HG03558 (cell line): ENCODE results near the gene NLRP6.
A peak's percentile ranks its signal among the peaks of the same experiment; 100 is the strongest.
"Not testable (repeated sequence)": the region's sequence is repeated elsewhere in the genome, so short reads cannot be mapped to it uniquely, and the experiment has no call there.

ENCODE experiments used
- ATAC-seq: cut with Tn5 transposase; IDR thresholded peaks from one replicate; pipeline ENCODE4 v1.9.1; 2021; ENCODE audit warnings: moderate number of reproducible peaks; ENCODE audit not compliant: unreplicated experiment; ENCODE audit errors: extremely low read depth

NLRP6 gene

DNA sequence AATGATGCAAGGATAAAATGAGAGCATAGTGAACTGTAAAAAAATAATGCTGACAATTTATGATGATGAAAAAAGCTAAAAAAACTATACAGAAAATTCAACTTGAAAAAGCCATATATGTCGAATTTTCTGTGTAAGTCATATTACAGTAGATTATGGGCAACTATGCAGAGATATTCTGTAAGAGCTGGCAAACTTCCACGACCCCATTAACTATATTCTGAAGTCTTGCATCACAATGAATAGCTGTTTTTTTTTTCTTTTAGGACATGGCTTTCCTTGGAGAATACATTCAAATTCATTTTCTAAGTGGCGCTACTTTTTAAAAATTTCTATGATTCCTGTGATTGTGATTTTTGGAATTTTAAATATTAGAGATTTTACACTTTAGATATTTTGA is 23.0 kb upstream of the NLRP6 start:
- ATAC-seq, result no peak

DNA sequence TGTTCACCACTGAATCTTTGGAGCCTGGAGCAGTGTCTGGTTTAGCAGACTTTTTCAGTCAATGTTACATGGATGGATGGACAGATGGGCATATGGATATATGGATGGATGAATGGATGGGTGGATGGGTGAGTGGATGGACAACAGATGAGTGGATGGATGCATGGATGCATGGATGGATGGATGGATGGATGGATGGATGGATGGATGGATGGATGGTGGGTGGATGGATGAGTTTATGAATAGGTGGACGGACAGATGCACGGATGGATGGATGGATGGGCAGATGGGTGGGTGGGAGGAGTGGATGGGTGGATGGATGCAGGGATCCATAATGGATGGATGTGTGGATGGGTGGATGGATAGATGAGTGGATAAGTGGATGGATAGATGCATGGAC is 22.4 kb upstream of the NLRP6 start:
- ATAC-seq, result no peak

DNA sequence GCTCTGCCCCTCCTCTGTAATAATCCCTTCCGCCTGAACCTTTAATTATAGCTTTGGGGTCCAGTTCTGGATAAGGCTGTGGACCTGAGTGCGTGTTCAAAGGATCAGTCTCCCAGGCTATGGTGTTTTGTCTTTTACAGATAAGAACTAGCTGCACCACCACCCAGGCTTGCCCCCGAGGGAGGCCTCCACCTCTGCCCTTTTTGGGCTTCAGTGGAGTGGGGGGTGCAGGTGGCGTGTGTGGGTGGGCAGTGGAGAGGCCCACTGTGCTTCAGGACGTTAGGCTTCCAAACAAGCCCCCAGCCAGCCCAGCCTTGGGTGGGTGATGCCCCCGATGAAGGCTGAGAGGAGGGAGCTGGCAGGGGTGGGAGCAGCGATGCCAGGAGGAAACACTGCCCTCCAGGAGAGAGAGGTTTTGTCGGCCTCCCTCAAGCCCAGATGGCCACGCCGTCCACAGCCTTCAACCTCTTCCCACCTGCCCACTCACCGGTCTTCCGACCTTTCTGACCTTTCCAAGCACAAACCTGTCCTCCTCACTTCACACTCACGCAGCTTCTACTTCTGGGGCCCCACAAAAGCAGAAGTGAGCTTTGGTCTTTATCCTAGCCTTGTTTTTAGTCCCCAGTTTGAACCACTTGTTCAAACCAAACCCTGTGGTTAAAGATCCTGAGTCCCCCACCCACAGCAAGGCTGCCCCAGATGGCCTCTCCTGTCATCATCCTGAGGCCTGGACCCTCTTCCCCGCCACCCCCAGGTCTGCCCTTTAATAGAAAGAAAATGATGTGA is 21.1 kb upstream of the NLRP6 start:
- ATAC-seq, result no peak

DNA sequence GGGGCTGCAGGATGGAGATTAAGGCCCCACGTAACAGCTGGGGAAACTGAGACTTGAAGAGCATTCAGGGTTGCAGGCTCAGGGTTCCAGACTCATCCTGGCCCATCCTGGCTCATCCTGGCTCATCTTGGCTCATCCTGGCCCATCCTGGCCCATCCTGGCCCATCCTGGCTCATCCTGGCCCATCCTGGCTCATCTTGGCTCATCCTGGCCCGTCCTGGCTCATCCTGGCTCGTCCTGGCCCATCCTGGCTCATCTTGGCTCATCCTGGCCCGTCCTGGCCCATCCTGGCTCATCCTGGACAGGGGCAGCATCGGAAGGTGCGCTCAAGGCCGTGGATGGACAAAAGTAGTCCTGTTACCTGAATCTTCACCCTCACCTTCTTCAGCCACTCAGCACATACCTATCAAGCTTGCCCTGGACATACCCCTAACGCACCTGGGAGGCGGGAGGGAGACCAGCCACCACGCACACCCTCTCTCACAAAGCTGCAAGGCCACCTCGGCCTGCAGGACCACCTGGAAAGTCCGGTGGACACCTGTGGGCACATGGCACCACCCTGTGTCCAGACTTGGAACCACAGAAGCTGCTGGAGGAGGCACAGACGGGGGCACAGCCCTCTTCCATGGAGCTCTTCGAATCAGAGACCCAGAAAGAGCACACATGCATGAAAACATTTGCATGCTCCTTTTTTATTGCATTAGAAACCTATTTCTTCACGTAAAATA is 20.3 kb upstream of the NLRP6 start:
- ATAC-seq, result no peak

DNA sequence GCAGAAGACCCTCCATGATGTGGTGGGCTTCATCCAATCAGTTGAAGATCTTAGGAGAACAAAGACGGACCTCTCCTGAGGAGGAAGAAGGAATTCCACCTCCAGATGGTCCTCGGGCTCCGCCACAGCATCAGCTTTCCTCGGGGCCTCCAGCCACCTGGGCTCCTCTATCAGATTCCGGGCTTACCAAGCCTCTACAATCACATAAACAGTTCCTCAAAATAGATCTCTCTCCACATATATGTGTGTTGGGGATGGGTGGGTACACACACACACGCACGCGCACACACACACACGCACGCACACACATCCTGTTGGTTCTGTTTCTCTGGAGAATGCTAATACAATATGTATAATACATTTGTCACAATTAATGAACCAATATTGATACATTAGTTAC is 18.8 kb upstream of the NLRP6 start:
- ATAC-seq, result no peak

DNA sequence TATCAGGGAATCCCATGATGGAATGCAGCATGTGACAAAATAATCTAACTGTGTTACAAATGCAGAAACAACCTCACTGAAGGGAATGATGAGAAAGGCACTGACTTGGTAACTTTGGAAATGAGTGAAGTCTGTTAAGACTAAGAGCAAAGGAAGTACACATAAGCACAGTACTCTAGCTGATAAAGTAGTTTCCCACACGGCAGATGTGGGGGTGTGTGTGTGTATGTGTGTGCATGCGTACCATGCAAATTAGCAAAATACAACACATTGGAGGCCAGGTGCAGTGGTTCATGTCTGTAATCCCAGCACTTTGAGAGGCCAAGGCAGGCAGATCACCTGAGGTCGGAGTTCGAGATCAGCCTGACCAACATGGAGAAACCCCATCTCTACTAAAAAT is 16.6 kb upstream of the NLRP6 start:
- ATAC-seq, result no peak

DNA sequence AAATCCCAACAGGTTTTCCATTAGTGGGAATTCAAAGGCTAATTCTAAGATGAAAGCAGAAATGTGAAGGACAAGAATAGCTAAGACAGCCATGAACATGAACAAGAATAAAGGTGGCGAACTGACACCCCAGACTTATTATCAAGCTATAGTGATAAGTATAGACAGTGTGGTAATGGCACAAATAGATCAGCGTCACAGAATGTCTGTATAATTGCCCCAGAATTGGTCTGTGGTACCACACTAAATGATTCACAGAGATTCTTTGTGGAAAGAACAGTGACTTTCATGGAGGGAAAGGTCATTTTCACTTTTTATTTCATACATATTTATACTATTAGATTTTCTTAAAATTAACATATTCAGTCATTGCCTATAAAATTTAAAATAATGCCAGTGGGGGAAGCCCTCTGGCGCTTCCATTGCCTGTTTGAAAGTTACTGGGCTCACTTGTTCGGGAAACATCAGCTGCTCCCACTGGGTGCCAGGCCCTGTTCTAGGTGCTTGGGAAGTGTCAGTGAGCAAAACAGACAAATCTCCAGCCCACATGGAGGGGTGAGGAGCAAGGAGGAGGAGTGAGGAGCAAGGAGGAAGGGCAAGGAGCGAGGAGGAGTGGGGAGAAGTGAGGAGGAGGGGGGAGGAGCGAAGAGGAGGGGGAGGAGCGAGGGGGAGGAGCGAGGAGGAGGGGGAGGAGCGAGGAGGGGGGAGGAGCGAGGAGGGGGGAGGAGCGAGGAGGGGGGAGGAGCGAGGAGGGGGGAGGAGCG is 11.3 kb upstream of the NLRP6 start:
- no peak for ATAC-seq

DNA sequence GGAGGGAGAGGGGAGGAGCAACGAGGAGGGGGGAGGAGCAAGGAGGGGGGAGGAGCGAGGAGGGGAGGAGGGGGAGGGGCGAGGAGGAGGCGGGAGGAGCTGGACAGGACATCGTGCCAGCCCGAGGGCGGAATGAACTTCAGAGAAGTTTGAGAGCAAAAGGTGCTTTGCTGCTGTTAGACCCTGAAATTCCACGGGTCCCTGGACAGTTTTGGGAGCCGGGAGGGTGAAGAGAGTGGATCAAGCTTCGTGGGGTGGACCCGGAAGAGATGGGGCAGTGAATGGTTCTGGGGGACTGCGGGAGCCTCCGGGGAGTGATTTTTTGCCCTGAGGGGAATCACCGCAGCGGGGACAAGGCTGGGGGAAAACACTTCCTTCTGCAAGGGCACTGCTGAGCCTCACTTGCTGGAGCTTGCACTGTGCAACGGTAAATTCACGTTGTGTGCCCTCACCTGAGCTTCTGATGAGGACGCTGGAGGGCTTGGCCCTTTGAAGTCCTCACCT is 10.7 kb upstream of the NLRP6 start:
- no peak for ATAC-seq

DNA sequence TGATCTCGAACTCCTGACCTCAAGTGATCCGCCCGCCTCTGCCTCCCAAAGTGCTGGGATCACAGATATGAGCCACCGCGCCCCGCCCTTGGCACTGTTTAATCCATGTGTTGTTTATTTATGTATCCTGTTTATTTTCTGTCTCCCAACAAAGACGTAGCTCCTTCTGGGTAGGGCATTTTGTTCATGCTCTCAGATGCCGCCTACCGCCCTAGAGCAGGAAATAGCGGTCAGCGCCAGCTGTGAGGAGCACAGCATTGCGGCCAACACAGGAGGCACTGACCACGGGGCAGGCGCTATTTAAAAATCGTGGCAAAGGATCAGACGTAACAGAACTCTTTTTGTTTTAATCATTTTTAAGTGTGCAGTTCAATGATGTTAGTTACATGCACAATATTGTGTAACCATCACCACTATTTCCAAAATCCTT is 9.5 kb upstream of the NLRP6 start:
- ATAC-seq, result not testable (repeated sequence)

DNA sequence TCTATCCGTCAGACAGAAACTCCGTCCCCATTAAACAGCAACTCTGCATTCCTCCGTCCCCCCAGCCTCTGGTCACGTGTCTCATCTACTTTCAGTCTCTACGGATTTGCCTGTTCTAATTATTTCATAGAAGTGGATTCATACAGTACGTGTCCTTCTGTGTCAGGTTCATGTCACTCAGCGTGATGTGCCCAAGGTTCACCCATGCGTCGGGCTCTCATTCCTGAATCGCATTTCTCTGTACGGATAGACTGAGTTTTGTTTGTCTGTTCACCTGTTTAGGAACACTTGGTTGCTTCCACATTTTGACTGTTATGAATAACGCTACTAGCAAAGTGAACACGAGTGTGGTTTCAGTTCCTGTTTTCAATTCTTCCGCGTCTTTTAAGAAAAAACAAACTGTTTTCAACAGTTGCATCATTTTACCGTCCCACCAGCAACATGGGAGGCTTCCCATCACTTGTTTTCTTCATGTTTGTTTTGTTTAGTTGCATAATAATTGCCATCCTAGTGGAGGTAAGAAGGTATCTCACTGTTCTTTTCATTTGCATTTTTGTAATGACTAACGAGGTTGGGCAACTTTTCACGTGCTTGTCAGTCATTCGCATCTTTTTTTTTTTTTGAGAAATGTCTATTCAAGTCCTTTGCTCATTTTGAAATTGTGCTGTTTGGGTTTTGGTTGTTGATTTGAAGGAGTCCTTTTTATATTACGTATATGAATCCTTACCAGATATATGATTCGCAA is 8.9 kb upstream of the NLRP6 start:
- ATAC-seq, result peak; percentile 60

DNA sequence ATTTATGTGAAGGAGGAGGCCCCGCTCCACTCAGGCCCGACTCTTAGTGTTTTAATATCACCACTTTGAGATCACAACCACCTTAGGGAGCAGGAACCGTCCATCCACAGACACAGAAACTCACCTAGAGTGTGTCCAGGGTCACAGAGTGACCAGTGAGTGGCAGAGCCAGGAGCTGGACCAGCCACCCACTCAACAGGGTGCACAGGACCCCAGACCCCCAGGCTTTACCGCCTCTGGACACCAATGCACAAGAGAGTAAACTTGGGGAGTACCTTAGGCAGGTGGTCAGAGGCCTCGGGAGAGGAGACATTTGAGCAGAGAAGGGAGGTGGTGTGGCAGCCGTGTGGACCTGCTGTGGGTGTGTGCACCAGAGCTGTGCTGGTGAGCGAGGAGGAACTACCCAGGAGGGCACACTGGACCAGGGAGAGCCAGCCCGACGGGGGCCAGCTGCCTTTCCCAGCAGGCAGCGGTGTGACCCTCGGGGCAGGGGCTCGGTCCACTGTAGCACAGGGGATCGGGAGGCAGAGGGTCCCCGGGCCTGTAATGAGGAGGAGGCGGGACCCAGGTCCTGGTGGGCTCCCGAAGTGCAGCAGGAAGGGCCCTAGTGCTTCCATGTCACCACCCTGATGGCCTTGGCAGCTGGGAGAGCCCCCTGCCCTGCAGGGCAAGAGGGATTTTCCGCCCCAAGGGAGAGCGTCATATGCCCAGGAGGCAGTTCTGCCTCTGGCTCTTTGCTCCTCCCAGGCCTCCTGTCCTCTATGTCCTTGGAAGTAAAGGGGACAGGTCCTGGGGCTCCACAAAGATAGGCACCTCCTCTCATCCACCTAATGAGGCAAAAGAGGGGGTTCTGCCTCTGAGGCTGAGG is 7.5 kb upstream of the NLRP6 start:
- ATAC-seq, result no peak

DNA sequence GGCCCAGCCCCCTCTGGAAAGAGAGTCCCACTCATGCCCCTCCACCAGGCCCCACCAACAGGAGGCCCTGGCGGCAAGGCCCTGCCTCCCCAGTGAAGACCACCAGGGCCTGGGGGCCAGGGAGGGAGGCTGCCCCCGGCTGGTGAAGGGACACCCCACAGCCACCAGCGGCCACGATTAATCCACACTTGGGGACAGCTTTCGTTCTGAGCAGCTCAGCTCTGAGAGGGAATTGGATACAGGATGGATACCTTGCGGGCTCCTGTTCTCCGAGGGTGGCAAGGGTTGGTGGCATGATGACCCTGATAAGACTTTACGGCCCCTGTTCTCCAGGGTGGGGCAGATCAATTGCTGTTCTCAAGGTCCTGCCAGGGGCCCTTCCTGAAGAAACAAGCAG is 6.9 kb upstream of the NLRP6 start:
- no peak for ATAC-seq

DNA sequence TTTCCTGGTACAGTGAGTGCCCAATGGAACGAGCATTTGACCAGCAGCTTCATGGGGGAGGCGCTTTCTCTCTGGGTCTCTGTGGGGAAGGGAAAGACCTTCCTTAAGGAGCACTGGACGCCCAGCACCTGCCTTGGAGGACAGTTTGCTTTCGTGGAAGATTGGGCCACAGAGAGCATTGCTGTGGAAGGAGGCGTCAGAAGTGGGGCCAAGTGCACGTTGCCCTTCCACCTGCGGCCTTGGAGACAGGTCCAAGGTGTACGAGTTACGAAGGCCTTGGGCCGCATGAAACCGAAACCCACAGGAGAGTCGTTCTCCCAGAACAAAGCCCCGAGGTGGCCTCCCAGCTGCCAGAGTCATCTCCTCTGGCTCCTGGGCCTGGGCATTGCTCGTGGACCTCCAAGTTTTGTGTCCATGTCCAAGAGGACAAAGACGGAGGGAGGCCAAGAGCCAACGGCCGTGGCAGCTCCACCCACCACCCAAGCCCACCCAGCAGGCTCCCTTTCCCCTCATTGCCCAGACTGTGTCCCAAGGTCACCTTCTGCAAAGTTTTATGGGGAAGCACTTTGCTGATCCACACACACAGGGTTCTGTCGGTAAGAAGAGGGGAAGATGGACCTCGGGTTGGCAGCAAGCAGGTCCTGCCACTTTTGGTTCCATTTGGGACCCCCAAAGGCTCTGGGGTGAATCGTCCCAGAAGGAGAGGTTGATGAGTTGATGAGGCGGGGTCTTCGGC is 5.8 kb upstream of the NLRP6 start:
- ATAC-seq, result no peak

DNA sequence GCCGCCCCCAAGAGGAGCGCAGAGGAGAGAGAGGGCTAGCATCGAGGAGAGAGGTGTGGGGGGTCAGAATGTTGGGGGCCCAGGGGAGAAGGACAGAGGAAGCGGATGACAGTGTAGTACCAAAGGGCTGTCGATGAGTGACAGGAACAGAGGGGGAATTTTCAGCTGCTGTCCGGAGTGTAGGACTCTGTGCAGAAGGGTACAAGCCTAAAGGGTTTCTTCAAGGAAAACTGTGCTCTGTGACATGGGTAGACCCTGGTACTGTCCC is 5.3 kb upstream of the NLRP6 start:
- no peak for ATAC-seq

DNA sequence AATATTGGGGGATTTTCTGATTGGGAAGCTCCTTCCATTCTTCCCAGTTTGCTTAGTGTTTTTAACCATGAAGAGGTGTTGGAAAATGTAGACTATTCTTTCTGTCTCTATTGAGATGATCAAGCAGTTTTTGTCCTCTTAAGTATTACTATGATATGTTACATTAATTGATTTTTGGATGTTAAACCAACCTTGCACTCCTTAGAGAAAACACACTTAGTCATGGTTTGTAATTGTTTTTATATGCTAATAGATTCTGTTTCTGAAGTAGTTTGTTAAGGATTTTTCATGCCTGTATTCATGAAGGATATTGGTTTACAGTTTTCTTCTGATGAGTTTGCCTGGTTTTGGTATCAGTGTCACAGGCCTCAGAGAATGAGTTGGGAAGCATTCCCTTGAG is 2.0 kb upstream of the NLRP6 start:
- no peak for ATAC-seq

DNA sequence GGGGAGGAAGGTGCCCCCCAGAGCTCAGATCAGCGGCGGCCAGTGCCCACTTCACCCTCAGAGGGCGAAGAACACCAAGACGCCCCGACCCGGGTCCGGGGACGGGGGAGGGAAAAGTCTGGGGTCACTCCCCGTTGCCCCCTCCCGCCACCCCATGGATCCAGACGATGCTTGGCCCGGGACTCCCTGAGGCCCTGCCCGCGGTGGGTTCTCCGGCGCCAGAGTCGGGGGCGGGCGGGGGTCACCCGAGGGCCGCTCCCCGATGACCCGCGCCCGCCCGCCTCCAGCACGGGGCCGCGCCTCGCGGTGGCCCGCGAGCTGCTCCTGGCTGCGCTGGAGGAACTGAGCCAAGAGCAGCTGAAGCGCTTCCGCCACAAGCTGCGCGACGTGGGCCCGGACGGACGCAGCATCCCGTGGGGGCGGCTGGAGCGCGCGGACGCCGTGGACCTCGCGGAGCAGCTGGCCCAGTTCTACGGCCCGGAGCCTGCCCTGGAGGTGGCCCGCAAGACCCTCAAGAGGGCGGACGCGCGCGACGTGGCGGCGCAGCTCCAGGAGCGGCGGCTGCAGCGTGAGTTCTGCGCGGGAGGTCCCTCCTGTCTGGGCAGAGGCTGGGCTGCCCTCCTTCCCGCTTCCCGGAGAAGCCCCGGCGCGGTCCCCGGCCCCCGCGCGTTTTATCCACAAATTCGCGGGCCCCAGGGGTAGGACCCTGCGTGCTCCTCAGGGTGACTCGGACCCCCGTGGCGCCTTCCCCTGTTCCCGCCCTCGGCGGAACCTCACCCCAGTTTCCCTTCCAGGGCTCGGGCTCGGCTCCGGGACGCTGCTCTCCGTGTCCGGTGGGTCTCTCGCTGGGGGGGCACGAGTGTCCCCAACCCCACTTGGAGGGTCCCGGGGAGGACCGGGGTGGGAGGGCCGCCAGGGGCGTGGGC is 1.1 kb downstream of the NLRP6 start:
- no peak for ATAC-seq

DNA sequence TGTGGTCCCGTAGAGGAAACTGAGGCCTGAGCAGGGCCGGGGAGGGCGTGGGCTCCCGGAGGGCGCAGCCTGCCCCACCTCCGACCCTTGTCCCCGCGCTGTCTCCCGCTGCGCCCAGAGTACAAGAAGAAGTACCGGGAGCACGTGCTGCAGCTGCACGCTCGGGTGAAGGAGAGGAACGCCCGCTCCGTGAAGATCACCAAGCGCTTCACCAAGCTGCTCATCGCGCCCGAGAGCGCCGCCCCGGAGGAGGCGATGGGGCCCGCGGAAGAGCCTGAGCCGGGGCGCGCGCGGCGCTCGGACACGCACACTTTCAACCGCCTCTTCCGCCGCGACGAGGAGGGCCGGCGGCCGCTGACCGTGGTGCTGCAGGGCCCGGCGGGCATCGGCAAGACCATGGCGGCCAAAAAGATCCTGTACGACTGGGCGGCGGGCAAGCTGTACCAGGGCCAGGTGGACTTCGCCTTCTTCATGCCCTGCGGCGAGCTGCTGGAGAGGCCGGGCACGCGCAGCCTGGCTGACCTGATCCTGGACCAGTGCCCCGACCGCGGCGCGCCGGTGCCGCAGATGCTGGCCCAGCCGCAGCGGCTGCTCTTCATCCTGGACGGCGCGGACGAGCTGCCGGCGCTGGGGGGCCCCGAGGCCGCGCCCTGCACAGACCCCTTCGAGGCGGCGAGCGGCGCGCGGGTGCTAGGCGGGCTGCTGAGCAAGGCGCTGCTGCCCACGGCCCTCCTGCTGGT is 1.9 kb downstream of the NLRP6 start:
- no peak for ATAC-seq
